AG04449 (cell line): ENCODE data around the gene RACGAP1.
A peak's percentile ranks its signal among the peaks of the same experiment; 100 is the strongest.

ENCODE experiments used
- CTCF ChIA-PET: fragments of 350-600 bp; formaldehyde crosslinking; extraction: SDS; loops from one replicate; lab custom pipeline; 2021; ENCODE audit warnings: antibody characterized with exemption; lab: Yijun Ruan, JAX
- POLR2A ChIA-PET: fragments of 400-600, 350-600 bp; formaldehyde crosslinking; extraction: SDS; loops from one replicate; lab custom pipeline; 2020; ENCODE audit warnings: antibody characterized with exemption, inconsistent platforms; lab: Yijun Ruan, JAX
- DNase-seq: peaks from one replicate; pipeline ENCODE4 v3.0.0-alpha.2; 2010; ENCODE audit warnings: low read depth, low spot score
- H3K4me3 ChIP-seq: 2 replicates; pipeline ENCODE4 v1.5.1; 2011; ENCODE audit warnings: low read depth, mild to moderate bottlenecking, control low read depth, low read length
- CTCF ChIP-seq: IDR thresholded peaks from one replicate; pipeline ENCODE4 v1.5.1; 2011; ENCODE audit warnings: mild to moderate bottlenecking, moderate library complexity, low read length, control low read depth, inconsistent platforms; ENCODE audit not compliant: insufficient read depth; ENCODE audit errors: missing control alignments

Gene RACGAP1

GRCh38 chr12:50026691-50027090 lies 1.4 kb upstream of the RACGAP1 start:
- ChIA-PET CTCF (interaction anchor here (1.5 to 4.5 kb wide), 3 partner anchors 11 to 81 kb away, joined by 7 to 59 read pairs (median 8); no protein-coding TSS in a partner anchor), POLR2A (no interaction called here)
- TF ChIP-seq CTCF = no peak
- no peak overlapping the region for H3K4me3 ChIP-seq
- no peak for DNase-seq

GRCh38 chr12:50024805-50025186 lies 498 bp downstream of the RACGAP1 start:
- POLR2A ChIA-PET = no interaction called here
- TF ChIP-seq CTCF = no peak
- CTCF ChIA-PET = interaction anchor here (0.9 to 4.5 kb wide), 4 partner anchors 11 to 57 kb away, joined by 3 to 59 read pairs (median 6); no protein-coding TSS in a partner anchor
- peak overlapping the region; percentile 94 for H3K4me3 ChIP-seq
- no peak for DNase-seq

GRCh38 chr12:50024227-50024626 lies 1.1 kb downstream of the RACGAP1 start:
- ChIA-PET POLR2A (no interaction called here), CTCF (interaction anchor here (0.9 to 4.5 kb wide), 3 partner anchors 10 to 56 kb away, joined by 3 to 59 read pairs (median 9); no protein-coding TSS in a partner anchor)
- DNase-seq = no peak
- no peak for TF ChIP-seq CTCF
- H3K4me3 ChIP-seq = peak overlapping the region; percentile 94

- no peak for TF ChIP-seq CTCF
- no peak overlapping the region for H3K4me3 ChIP-seq
- no peak for DNase-seq
- ChIA-PET CTCF (interaction anchor here (1.0 kb wide), 1 partner anchor 54 kb away, joined by 3 read pairs; no protein-coding TSS in a partner anchor), POLR2A (no interaction called here)
These were observed 2.4 kb downstream of the RACGAP1 start for GRCh38 chr12:50022903-50023302.

- ChIA-PET POLR2A (no interaction called here), CTCF (interaction anchor here (0.8 to 9.4 kb wide), 12 partner anchors 14 to 466 kb away, joined by 3 to 69 read pairs (median 4); no protein-coding TSS in a partner anchor)
- peak overlapping the region; percentile 35 for H3K4me3 ChIP-seq
- DNase-seq = no peak
- TF ChIP-seq CTCF = no peak
These were observed 4.3 kb downstream of the RACGAP1 start for GRCh38 chr12:50021031-50021430.

GRCh38 chr12:50019524-50019923 lies 5.8 kb downstream of the RACGAP1 start:
- no peak for DNase-seq
- TF ChIP-seq CTCF = no peak
- CTCF ChIA-PET = interaction anchor here (1.9 to 9.4 kb wide), 7 partner anchors 10 to 74 kb away, joined by 5 to 69 read pairs (median 13); no protein-coding TSS in a partner anchor
- POLR2A ChIA-PET = no interaction called here
- H3K4me3 ChIP-seq = no peak overlapping the region
